Prostate gland (tissue), 2 donors: ENCODE measurements around the gene TMEM132A. TPM values are rescaled to one million over a fixed set of nuclear protein-coding genes. Genes with fewer than 3 reads are reported as not detected.

Source experiments
- DNase-seq: peaks from one replicate; pipeline ENCODE4 v3.0.0-alpha.2; 2019; ENCODE audit warnings: low spot score
- H3K27ac ChIP-seq, 2 donors: fragments of 200-600 bp; sonication (generic); 2 replicates each; pipeline ENCODE4 v1.5.1; 2017 to 2019
- H3K27me3 ChIP-seq: fragments of 200-600 bp; sonication (generic); replicated peaks from 2 replicates; pipeline ENCODE4 v1.5.1; 2019; ENCODE audit not compliant: insufficient read depth
- H3K36me3 ChIP-seq, 2 donors: fragments of 200-600 bp; sonication (generic); 1 replicate in 1 of 2; 2 replicates in 1 of 2; pipeline versions ENCODE4 v1.5.1 to v1.8.1; 2017 to 2019
- H3K4me1 ChIP-seq: fragments of 200-600 bp; sonication (generic); replicated peaks from 2 replicates; pipeline ENCODE4 v1.5.1; 2019
- H3K4me3 ChIP-seq, 2 donors: fragments of 200-600 bp; sonication (generic); 2 replicates each; pipeline ENCODE4 v1.5.1; 2017 to 2019
- H3K9me3 ChIP-seq: fragments of 200-600 bp; sonication (generic); 2 replicates; pipeline ENCODE4 v1.5.1; 2017
- POLR2A ChIP-seq: fragments of 450-650 bp; IDR thresholded peaks from one replicate; pipeline ENCODE4 v1.6.1; 2016; ENCODE audit warnings: antibody characterized with exemption, mild to moderate bottlenecking
- POLR2AphosphoS5 ChIP-seq: sonication (generic); formaldehyde crosslinking; IDR thresholded peaks from one replicate; pipeline ENCODE4 v1.6.1; 2017; ENCODE audit warnings: antibody characterized with exemption
- WGBS: methylation state at CpG from one replicate; pipeline ENCODE4 v1.1.5; 2018; 5-methylcytosine and 5-hydroxymethylcytosine counted together
- intact Hi-C: fragments of 100-400 bp; cut with DNase I; formaldehyde crosslinking; loops from one replicate; pipeline ENCODE4 v1.14.2; 2022
- total RNA-seq, 2 donors: library from RNA; depleted of rRNA; stranded (reverse); fragments of >200 nt; gene quantifications; one replicate each; pipeline ENCODE4 v1.1.0, GENCODE V29; 2016
- TF ChIP-seq, protein P1 (sequence below), 4 experiments: fragments of 200-600 bp in 2 of 4; fragments of 450-650 bp in 2 of 4; sonication (generic) in 2 of 4; IDR thresholded peaks; 1 replicate in 3 of 4; 2 replicates in 1 of 4; pipeline ENCODE4 v1.5.1; 2016 to 2019; ENCODE audit warnings: antibody characterized with exemption in 4 of 4, mild to moderate bottlenecking in 2 of 4, moderate library complexity in 2 of 4

The TMEM132A gene
- total RNA-seq, 2 donors from 2014 or later, result 18.7 to 44.5 TPM

DNA sequence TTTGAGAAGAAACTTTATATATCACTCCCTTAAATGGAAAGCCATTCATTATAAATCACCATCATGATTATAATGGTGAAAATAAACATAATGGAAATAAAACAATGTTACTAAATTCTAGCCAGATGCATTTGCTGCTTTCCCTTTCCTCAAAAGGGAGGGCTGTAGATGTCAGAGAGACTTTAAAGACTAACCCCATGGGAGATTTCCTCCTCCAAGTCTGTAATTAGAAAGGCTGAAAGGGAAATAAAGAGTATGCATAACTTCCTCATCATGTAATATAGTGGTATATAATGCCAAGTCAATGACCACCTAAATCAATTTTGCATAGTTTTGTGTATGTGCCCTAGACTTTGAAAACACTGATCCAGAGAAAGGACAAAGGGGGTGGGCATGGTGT, 53.6 kb downstream of the TMEM132A start:
- intact Hi-C loops, result no loop called here
- no peaks in the 10 kb centered on the region for H3K9me3 ChIP-seq
- H3K36me3 ChIP-seq, result no peaks in the 10 kb centered on the region
- H3K27ac ChIP-seq, result no peak overlapping the region
- TF ChIP-seq, protein P1, sequence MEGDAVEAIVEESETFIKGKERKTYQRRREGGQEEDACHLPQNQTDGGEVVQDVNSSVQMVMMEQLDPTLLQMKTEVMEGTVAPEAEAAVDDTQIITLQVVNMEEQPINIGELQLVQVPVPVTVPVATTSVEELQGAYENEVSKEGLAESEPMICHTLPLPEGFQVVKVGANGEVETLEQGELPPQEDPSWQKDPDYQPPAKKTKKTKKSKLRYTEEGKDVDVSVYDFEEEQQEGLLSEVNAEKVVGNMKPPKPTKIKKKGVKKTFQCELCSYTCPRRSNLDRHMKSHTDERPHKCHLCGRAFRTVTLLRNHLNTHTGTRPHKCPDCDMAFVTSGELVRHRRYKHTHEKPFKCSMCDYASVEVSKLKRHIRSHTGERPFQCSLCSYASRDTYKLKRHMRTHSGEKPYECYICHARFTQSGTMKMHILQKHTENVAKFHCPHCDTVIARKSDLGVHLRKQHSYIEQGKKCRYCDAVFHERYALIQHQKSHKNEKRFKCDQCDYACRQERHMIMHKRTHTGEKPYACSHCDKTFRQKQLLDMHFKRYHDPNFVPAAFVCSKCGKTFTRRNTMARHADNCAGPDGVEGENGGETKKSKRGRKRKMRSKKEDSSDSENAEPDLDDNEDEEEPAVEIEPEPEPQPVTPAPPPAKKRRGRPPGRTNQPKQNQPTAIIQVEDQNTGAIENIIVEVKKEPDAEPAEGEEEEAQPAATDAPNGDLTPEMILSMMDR (IDR thresholded peaks at IDR 0.05), result no peak
- TF ChIP-seq POLR2AphosphoS5 (no peak), POLR2A (no peak)
- H3K27me3 ChIP-seq, result no peaks in the 10 kb centered on the region
- no peak for DNase-seq
- H3K4me3 ChIP-seq, result no peak overlapping the region
- H3K4me1 ChIP-seq, result no peaks in the 10 kb centered on the region

DNA sequence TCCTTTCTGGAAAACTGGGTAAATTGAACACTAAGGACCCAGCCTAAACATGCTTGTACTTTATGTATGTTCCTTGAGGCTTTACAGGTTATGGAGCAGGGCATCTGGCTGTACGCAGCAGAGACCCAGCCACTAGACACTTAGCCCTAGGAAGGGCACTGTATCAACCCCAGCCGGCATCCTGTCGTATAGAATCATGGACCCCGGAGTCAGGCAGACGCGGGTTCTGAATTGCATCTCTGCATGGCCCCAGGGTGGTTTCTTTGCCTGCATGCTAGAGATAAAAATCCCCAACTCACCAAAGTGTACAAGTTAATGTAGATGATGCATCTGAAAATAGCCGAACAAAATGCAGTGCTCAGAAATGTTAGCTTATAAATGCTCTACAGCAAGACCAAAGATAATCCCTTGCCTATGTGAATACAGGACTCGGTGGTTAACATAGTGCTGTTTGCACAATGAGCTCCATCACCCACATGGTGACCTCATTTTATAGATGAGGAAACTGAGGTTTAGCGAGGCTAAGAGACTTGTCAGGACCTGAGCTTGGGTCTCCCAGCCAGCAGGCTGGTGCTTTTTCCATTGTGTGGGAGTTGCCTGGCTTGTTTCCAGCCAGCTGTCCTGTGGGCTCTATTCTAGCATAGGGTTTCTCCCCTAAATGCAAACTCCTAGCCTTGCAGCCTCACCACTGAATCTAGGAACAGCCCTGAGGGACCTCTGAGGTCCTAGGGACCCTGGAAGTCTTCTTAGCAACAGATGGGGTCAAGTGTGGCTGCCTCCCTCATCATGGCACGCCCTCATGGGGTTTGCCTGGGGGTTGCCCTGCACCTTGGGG, 54.5 kb downstream of the TMEM132A start:
- DNase-seq, result no peak
- Histone ChIP-seq H3K27me3 (no peaks in the 10 kb centered on the region), H3K36me3 (no peaks in the 10 kb centered on the region), H3K4me1 (no peaks in the 10 kb centered on the region), H3K27ac (no peak overlapping the region), H3K4me3 (no peak overlapping the region), H3K9me3 (no peaks in the 10 kb centered on the region)
- intact Hi-C loops, result no loop called here
- TF ChIP-seq POLR2A (no peak), POLR2AphosphoS5 (no peak)
- TF ChIP-seq, protein P1 (IDR thresholded peaks at IDR 0.05), result no peak
- WGBS, result 72% methylated on average over 10 of the region's 10 CpGs

DNA sequence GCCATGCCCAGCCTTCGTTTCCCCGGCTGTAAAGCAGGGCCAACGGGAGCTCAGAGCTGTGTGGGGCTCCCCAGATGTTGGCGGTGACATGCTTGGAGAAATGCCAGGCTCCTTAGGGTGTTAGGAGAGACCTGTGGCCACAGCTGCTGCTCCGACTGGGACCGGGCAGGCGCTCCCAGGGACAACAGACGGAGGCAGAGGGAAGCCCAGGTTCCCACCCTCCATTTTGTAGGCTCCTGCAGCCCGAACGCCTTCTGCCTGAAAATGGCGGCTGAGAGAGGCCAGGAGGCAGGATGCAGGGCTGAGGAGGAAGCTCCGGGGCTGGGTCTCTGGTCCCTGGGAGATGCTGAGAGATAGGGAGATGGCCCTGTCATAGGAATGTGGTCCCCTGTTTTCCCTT, 57.3 kb downstream of the TMEM132A start:
- intact Hi-C loops, result no loop called here
- no peaks in the 10 kb centered on the region for H3K36me3 ChIP-seq
- H3K9me3 ChIP-seq, result no peaks in the 10 kb centered on the region
- no peak overlapping the region for H3K4me3 ChIP-seq
- no peaks in the 10 kb centered on the region for H3K4me1 ChIP-seq
- no peaks in the 10 kb centered on the region for H3K27me3 ChIP-seq
- DNase-seq, result no peak
- TF ChIP-seq POLR2AphosphoS5 (no peak), POLR2A (no peak)
- TF ChIP-seq, protein P1 (IDR thresholded peaks at IDR 0.05), result no peak
- no peak overlapping the region for H3K27ac ChIP-seq
- 95% methylated on average over 12 of the region's 12 CpGs for WGBS

DNA sequence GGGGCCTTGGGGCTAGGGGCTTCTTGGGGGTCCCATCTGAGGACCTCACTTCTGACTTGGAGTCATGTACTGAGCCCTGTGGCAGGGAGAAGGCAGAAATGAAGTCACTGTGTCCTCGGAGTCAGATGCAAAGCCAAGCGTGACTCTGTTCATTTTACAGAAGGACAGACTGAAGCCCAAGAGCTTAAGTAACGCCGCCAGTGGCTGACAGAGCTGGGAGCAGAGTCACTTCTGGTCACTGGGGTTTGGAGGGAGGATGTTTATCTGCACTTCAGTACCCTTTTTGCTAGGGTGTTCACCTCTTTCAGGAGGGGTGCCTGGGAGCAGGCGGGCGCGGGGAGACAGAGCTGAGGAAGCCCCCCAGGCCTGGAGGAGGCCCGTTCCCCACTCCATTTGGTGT, 57.9 kb downstream of the TMEM132A start:
- Histone ChIP-seq H3K4me3 (no peak overlapping the region), H3K36me3 (no peaks in the 10 kb centered on the region), H3K9me3 (no peaks in the 10 kb centered on the region), H3K27ac (no peak overlapping the region), H3K27me3 (no peaks in the 10 kb centered on the region), H3K4me1 (no peaks in the 10 kb centered on the region)
- TF ChIP-seq POLR2A, result no peak
- DNase-seq, result no peak
- intact Hi-C loops, result no loop called here
- 95% methylated on average over 8 of the region's 8 CpGs for WGBS

GRCh38 chr11:60984149-60984548, 59.9 kb downstream of the TMEM132A start:
- Histone ChIP-seq H3K4me3 (no peak overlapping the region), H3K27ac (no peak overlapping the region), H3K9me3 (no peaks in the 10 kb centered on the region), H3K4me1 (no peaks in the 10 kb centered on the region), H3K27me3 (no peaks in the 10 kb centered on the region), H3K36me3 (no peaks in the 10 kb centered on the region)
- DNase-seq, result no peak
- intact Hi-C loops, result no loop called here
- TF ChIP-seq, protein P1 (IDR thresholded peaks at IDR 0.05), result no peak
- no peak for TF ChIP-seq POLR2A
- no peak for TF ChIP-seq POLR2AphosphoS5
- 82% methylated on average over 6 of the region's 6 CpGs for WGBS
